ENCODE data around the gene VSTM1.

VSTM1 gene, protein sequence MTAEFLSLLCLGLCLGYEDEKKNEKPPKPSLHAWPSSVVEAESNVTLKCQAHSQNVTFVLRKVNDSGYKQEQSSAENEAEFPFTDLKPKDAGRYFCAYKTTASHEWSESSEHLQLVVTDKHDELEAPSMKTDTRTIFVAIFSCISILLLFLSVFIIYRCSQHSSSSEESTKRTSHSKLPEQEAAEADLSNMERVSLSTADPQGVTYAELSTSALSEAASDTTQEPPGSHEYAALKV

DNA sequence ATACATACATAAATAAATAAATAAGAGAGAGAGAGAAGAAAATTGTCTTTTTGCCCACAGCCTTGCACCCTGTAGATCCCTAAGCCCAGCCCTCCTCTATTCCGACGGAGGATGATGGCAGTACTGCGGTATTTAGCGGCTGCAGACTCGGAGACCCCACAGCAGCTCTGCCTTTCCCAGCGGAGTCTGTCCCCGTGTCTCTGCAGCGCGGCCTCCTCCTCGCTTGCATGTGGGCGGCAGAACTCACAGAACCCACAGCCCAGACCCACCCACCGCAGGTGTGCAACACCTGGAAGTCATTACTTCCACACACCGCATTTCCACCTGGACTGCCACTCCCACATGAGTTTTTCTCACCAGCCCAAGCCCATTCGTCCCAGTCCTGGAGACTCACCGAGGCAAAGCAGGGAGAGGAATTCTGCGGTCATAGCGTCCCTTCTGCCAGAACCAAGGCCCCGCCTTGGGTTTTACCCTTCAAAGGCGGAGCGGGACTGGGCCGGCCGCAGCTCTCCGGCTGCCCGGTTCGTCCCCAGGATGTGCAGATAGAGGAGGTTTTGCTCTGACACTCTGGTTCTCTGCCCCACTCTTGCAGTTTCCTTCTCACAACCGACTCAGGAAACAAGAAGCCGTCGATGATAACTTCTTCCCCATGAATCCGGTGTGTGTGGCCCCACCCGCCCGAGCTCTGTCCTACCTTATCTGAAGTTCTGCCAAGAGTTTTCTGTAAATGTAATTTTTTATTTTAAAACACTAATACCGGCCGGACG, at the start of gene VSTM1:
TSS of gene VSTM1 (minus strand) at position 548 of the 767 bp plus-strand sequence. CDS start at position 428, 120 bp downstream.
- H3K36me3 ChIP-seq (replicated peaks; ENCODE audit: low read depth, low read length) = no peaks in the 10 kb centered on the region
- TF ChIP-seq EZH2phosphoT487 (IDR thresholded peaks at IDR 0.05; ENCODE audit: low read depth) = no peak
- TF ChIP-seq, protein P1, sequence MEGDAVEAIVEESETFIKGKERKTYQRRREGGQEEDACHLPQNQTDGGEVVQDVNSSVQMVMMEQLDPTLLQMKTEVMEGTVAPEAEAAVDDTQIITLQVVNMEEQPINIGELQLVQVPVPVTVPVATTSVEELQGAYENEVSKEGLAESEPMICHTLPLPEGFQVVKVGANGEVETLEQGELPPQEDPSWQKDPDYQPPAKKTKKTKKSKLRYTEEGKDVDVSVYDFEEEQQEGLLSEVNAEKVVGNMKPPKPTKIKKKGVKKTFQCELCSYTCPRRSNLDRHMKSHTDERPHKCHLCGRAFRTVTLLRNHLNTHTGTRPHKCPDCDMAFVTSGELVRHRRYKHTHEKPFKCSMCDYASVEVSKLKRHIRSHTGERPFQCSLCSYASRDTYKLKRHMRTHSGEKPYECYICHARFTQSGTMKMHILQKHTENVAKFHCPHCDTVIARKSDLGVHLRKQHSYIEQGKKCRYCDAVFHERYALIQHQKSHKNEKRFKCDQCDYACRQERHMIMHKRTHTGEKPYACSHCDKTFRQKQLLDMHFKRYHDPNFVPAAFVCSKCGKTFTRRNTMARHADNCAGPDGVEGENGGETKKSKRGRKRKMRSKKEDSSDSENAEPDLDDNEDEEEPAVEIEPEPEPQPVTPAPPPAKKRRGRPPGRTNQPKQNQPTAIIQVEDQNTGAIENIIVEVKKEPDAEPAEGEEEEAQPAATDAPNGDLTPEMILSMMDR (IDR thresholded peaks at IDR 0.05; ENCODE audit: low read depth, low read length) = no peak
- H3K27ac ChIP-seq (ENCODE audit: low read length) = no peak within 1 kb of the TSS
- H4K20me1 ChIP-seq (ENCODE audit: insufficient read depth, low read length) = no peaks in the 10 kb centered on the region
- no peak within 1 kb of the TSS for H3K4me3 ChIP-seq (ENCODE audit: low read length)
- H3K4me1 ChIP-seq (ENCODE audit: low read length) = no peaks in the 10 kb centered on the region
- no peak within 1 kb of the TSS for H3K9ac ChIP-seq (ENCODE audit: low read length)
- H3K9me3 ChIP-seq (ENCODE audit: insufficient read depth, low read length) = no peaks in the 10 kb centered on the region; the same call in 1 of the 2 replicates
- H3K27me3 ChIP-seq (ENCODE audit: low read depth, low read length) = no peaks in the 10 kb centered on the region
- no peaks in the 10 kb centered on the region for H3K79me2 ChIP-seq (ENCODE audit: low read length)
- H3K4me2 ChIP-seq (ENCODE audit: low read length) = no peak within 1 kb of the TSS
- no peak within 1 kb of the TSS for H2AFZ ChIP-seq (ENCODE audit: low read depth, low read length)

DNA sequence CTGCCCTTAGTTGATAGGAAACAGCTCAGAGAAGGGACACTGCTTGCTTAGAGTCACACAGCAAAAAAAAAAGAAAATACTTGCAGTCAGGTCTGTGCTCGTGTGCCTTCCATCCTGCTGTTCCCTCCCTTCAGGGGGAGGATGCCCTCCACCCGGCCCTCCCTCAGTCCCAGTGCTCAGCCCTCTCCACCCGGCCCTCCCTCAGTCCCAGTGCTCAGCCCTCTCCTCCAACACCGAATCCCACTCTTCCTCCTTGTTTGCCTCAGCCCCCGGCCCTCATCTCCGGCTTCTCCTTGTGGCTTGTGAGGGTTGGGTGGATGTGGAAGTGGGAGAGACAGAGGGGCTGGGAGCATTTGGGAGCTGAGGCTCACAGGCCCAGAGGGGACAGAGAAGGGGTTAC, 46.0 kb upstream of the VSTM1 start:
- no peak overlapping the region for H3K27ac ChIP-seq (ENCODE audit: low read length)

DNA sequence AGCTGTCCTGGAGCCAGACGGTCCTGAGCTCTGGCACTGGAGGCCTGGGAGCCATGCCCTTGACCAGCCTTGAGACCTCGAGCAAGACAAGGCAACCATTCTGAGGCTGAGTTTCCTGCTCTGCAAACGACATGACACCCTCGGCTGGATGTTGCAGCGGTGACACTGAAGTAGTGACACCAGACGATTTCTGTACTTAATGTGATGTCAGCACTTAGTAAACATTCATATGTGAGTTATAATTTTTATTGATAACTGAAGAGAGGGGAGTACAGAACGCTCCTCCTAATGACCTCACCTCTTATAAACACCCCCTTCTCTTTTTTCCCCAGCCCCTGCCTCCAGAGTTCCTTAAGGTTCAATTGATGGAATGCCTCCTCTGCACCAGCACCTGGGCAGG, 44.8 kb upstream of the VSTM1 start:
- Histone ChIP-seq H3K9ac (ENCODE audit: low read length) (no peak overlapping the region), H3K4me2 (ENCODE audit: low read length) (no peak overlapping the region), H3K4me1 (ENCODE audit: low read length) (peaks cover 1% of the 10 kb centered on the region; the same call in 1 of the 2 replicates), H3K27me3 (ENCODE audit: low read depth, low read length) (no peaks in the 10 kb centered on the region), H2AFZ (ENCODE audit: low read depth, low read length) (no peak overlapping the region), H3K4me3 (ENCODE audit: low read length) (no peak overlapping the region), H3K36me3 (replicated peaks; ENCODE audit: low read depth, low read length) (peaks cover 56% of the 10 kb centered on the region), H3K9me3 (ENCODE audit: insufficient read depth, low read length) (no peaks in the 10 kb centered on the region), H4K20me1 (ENCODE audit: insufficient read depth, low read length) (no peaks in the 10 kb centered on the region), H3K79me2 (ENCODE audit: low read length) (peaks cover 25% of the 10 kb centered on the region), H3K27ac (ENCODE audit: low read length) (no peak overlapping the region)
- TF ChIP-seq EZH2phosphoT487 (IDR thresholded peaks at IDR 0.05; ENCODE audit: low read depth) = no peak
- TF ChIP-seq, protein P1 (IDR thresholded peaks at IDR 0.05; ENCODE audit: low read depth, low read length) = no peak

More for the DNA sequence above, 46.0 kb upstream of the VSTM1 start:
- Histone ChIP-seq H3K4me2 (ENCODE audit: low read length) (no peak overlapping the region), H3K4me3 (ENCODE audit: low read length) (no peak overlapping the region), H3K27me3 (ENCODE audit: low read depth, low read length) (no peaks in the 10 kb centered on the region), H3K36me3 (replicated peaks; ENCODE audit: low read depth, low read length) (peaks cover 55% of the 10 kb centered on the region), H2AFZ (ENCODE audit: low read depth, low read length) (no peak overlapping the region), H3K9me3 (ENCODE audit: insufficient read depth, low read length) (no peaks in the 10 kb centered on the region), H3K9ac (ENCODE audit: low read length) (no peak overlapping the region), H3K4me1 (ENCODE audit: low read length) (no peaks in the 10 kb centered on the region), H4K20me1 (ENCODE audit: insufficient read depth, low read length) (no peaks in the 10 kb centered on the region), H3K79me2 (ENCODE audit: low read length) (peaks cover 23% of the 10 kb centered on the region)
- no peak for TF ChIP-seq EZH2phosphoT487 (IDR thresholded peaks at IDR 0.05; ENCODE audit: low read depth)
- TF ChIP-seq, protein P1 (IDR thresholded peaks at IDR 0.05; ENCODE audit: low read depth, low read length) = no peak

DNA sequence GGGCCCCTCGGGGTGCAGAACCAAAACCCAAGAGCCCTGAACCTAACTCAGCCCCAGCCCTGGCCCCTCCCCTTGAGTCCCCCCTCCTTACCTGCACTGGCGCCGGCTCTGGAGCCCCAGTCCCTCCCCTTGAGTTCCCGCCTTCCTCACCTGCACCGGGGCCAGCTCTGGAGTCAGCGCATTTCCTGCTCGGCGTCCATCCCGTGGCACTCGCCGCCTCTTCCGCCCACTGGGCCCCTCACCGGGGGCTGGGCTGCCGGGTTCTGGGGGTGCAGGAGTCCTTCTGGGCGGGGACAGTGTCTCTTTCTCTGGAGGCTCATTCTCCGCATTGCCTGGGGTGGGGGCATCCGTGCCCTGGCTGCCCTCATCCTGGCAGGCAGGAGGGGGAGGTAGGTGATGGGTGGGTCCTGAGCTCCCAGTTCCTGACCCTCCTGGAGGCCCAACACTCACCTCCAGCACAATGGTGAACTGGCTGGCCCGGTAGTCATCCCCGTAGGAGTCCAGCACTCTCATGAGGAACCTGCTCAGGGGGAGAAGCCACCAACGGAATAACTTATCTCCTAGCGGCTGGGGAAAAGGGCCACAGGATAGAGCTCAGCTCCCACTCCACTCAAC, 44.3 kb upstream of the VSTM1 start:
- H2AFZ ChIP-seq (ENCODE audit: low read depth, low read length) = no peak overlapping the region
- H3K27ac ChIP-seq (ENCODE audit: low read length) = no peak overlapping the region
- H3K79me2 ChIP-seq (ENCODE audit: low read length) = peaks cover 27% of the 10 kb centered on the region
- no peaks in the 10 kb centered on the region for H3K27me3 ChIP-seq (ENCODE audit: low read depth, low read length)
- no peaks in the 10 kb centered on the region for H3K9me3 ChIP-seq (ENCODE audit: insufficient read depth, low read length)
- TF ChIP-seq, protein P1 (IDR thresholded peaks at IDR 0.05; ENCODE audit: low read depth, low read length) = no peak
- TF ChIP-seq EZH2phosphoT487 (IDR thresholded peaks at IDR 0.05; ENCODE audit: low read depth) = no peak
- peaks cover 51% of the 10 kb centered on the region for H3K36me3 ChIP-seq (replicated peaks; ENCODE audit: low read depth, low read length)
- H3K9ac ChIP-seq (ENCODE audit: low read length) = no peak overlapping the region
- no peak overlapping the region for H3K4me3 ChIP-seq (ENCODE audit: low read length)
- peaks cover 3% of the 10 kb centered on the region; the same call in 1 of the 2 replicates for H3K4me1 ChIP-seq (ENCODE audit: low read length)
- no peak overlapping the region for H3K4me2 ChIP-seq (ENCODE audit: low read length)
- no peaks in the 10 kb centered on the region for H4K20me1 ChIP-seq (ENCODE audit: insufficient read depth, low read length)
